Activated CD8-positive, alpha-beta memory T cell treated with anti-CD3 and anti-CD28 coated beads, Interleukin-2, amount 50 U/mL, for 1 hour (primary cell): ENCODE measurements around the gene FAM107B.

Experiments
- DNase-seq: peaks from one replicate; pipeline ENCODE4 v3.0.0-alpha.2; 2020; ENCODE audit errors: extremely low read depth

FAM107B gene

GRCh38 chr10:14776546-14776945 lies 1.8 kb upstream of the FAM107B start:
- no peak for DNase-seq

GRCh38 chr10:14775656-14776055 lies 959 bp upstream of the FAM107B start:
- no peak for DNase-seq

GRCh38 chr10:14774214-14774580 lies 500 bp downstream of the FAM107B start:
- DNase-seq: no peak

- no peak for DNase-seq
Observed at GRCh38 chr10:14773551-14774213, 1.0 kb downstream of the FAM107B start.

- no peak for DNase-seq
Observed at GRCh38 chr10:14772399-14772798, 2.3 kb downstream of the FAM107B start.

- DNase-seq: no peak
Observed at GRCh38 chr10:14770927-14771326, 3.8 kb downstream of the FAM107B start.

- DNase-seq: no peak
Observed at GRCh38 chr10:14761372-14761771, 13.3 kb downstream of the FAM107B start.

GRCh38 chr10:14758994-14759664 lies 15.6 kb downstream of the FAM107B start:
- no peak for DNase-seq

GRCh38 chr10:14758451-14758850 lies 16.2 kb downstream of the FAM107B start:
- no peak for DNase-seq

GRCh38 chr10:14757986-14758385 lies 16.7 kb downstream of the FAM107B start:
- no peak for DNase-seq

- no peak for DNase-seq
Observed at GRCh38 chr10:14757394-14757793, 17.3 kb downstream of the FAM107B start.

- no peak for DNase-seq
Observed at GRCh38 chr10:14753441-14753840, 21.3 kb downstream of the FAM107B start.

- DNase-seq: no peak
Observed at GRCh38 chr10:14751921-14752320, 22.8 kb downstream of the FAM107B start.

- DNase-seq: no peak
Observed at GRCh38 chr10:14751014-14751896, 23.4 kb downstream of the FAM107B start.

GRCh38 chr10:14749070-14749809 lies 25.5 kb downstream of the FAM107B start:
- DNase-seq: no peak

GRCh38 chr10:14748441-14748840 lies 26.3 kb downstream of the FAM107B start:
- no peak for DNase-seq

- no peak for DNase-seq
Observed at GRCh38 chr10:14742815-14743214, 31.9 kb downstream of the FAM107B start.

GRCh38 chr10:14742382-14742781 lies 32.3 kb downstream of the FAM107B start:
- no peak for DNase-seq

- DNase-seq: no peak
Observed at GRCh38 chr10:14740684-14741247, 33.9 kb downstream of the FAM107B start.

- no peak for DNase-seq
Observed at GRCh38 chr10:14737808-14738545, 36.7 kb downstream of the FAM107B start.

- no peak for DNase-seq
Observed at GRCh38 chr10:14736600-14737081, 38.1 kb downstream of the FAM107B start.
